Heart right ventricle (tissue), 16 donors: ENCODE data around the gene GPC5. TPM values are rescaled to one million over a fixed set of nuclear protein-coding genes. Genes with fewer than 3 reads are reported as not detected.

Source experiments
- ATAC-seq, 8 donors: fragments of 200-7000 bp; cut with Tn5 transposase; one replicate each; pipeline ENCODE4 v1.9.1; 2020; ENCODE audit warnings: mild to moderate bottlenecking in 8 of 8, moderate library complexity in 8 of 8, moderate number of reproducible peaks in 1 of 8
- DNase-seq, 2 donors: peaks; one replicate each; pipeline ENCODE4 v3.0.0-alpha.2; 2020
- H3K27ac ChIP-seq, 10 donors: fragments of 200-600 bp; sonication (generic) in 2 of 10; one replicate each; pipeline versions ENCODE4 v1.5.0 to v1.8.0; 2020 to 2022; ENCODE audit warnings: mild to moderate bottlenecking in 3 of 10
- H3K27me3 ChIP-seq, 7 donors: fragments of 200-600 bp; one replicate each; pipeline ENCODE4 v1.8.0; 2021 to 2022; ENCODE audit warnings: mild to moderate bottlenecking in 2 of 7
- H3K36me3 ChIP-seq, 9 donors: fragments of 200-600 bp; sonication (generic) in 1 of 9; one replicate each; pipeline versions ENCODE4 v1.5.0 to v1.8.0; 2020 to 2022; ENCODE audit warnings: mild to moderate bottlenecking in 2 of 9
- H3K4me1 ChIP-seq, 9 donors: fragments of 200-600 bp; sonication (generic) in 1 of 9; one replicate each; pipeline versions ENCODE4 v1.5.0 to v1.8.0; 2020 to 2022; ENCODE audit warnings: mild to moderate bottlenecking in 4 of 9
- H3K4me3 ChIP-seq, 10 donors: fragments of 200-600 bp; sonication (generic) in 2 of 10; one replicate each; pipeline versions ENCODE4 v1.5.0 to v1.8.0; 2020 to 2022; ENCODE audit warnings: mild to moderate bottlenecking in 7 of 10, moderate library complexity in 2 of 10
- H3K9me3 ChIP-seq, 11 donors: fragments of 200-600 bp in 10 of 11; sonication (generic) in 2 of 11; one replicate each; pipeline versions ENCODE4 v1.5.0 to v1.8.0; 2013 to 2022; ENCODE audit warnings: mild to moderate bottlenecking in 2 of 11, control low read depth in 1 of 11, moderate library complexity in 1 of 11
- CTCF ChIP-seq, 9 donors: fragments of 200-600 bp; sonication (generic) in 2 of 9; IDR thresholded peaks; one replicate each; pipeline versions ENCODE4 v1.5.0 to v1.8.0; 2021 to 2022; ENCODE audit warnings: antibody characterized with exemption in 9 of 9, mild to moderate bottlenecking in 5 of 9, moderate library complexity in 1 of 9
- WGBS, 2 donors: extraction: QIAGEN DNeasy Blood & Tissue Kit; methylation state at CpG; one replicate each; pipeline ENCODE4 v1.1.7; 2013; ENCODE audit warnings: inconsistent platforms in 1 of 2; 5-methylcytosine and 5-hydroxymethylcytosine counted together
- intact Hi-C, 10 donors: fragments of 100-400 bp; cut with DNase I; formaldehyde crosslinking; loops; one replicate each; pipeline versions ENCODE4 v1.11.1 to v1.14.2; 2022
- polyA plus RNA-seq, 2 donors: library from polyadenylated mRNA; stranded (reverse); fragments of 200-250 nt; gene quantifications; one replicate each; pipeline ENCODE4 v1.2.3, GENCODE V29; 2013
- total RNA-seq, 10 donors: library from RNA; stranded (reverse); fragmentation: NEBNext Ultra II Directional in 3 of 10; extraction: Animal tissue kit (Norgen Biotek cat#: 25700) in 3 of 10; gene quantifications; one replicate each; pipeline versions ENCODE4 v1.2.1 to v1.2.4, GENCODE V29; 2021 to 2023
- donor health status: Arrhythmogenic right ventricular cardiomyopathy.
- donor health status: ischemic (EF 13 %, LVEDD 7.1; RV severe dilation, severe dysfunction).
- donor health status: healthy with polysubstance abuse.
- donor health status: DM: no; HTN: yes; CAD: no.
- donor health status: DM: no; HTN: no; CAD: no.
- donor health status: ischemic (EF 25% LVEDD 6.9; RV normal size, moderate dysfunction).
- donor health status: ischemic (EF 25% LVEDD 5.7; RV mildly dilated, moderate dysfunction).
- donor health status: healthy.
- donor health status: DM: yes; HTN: yes; CAD: no.
- donor health status: Ischemic cardiomyopathy.
- donor health status: ischemic (EF 35%, LVEDD 5.7; RV mildly dilated, moderate dysfunction).
- donor health status: nonischemic (EF 11% LVEDD 7.7; RV severe dilation, severe dysfunction).
- donor health status: DM: yes; HTN: yes; CAD: no.
- donor health status: PGD.
- donor health status: ischemic (EF 29% LVEDD 5.4; RV normal size, mild dysfunction).
- donor health status: nonischemic (EF 23%, LVEDD 6.1; RV moderate dilation, normal function).

The GPC5 gene
- total and polyA plus RNA-seq, 12 donors, result 0.01 to 3.5 (median 0.70) TPM; not detected in 1

- WGBS, 2 donors, result 83 to 87% methylated on average over 6 of the region's 6 CpGs
- H3K9me3 ChIP-seq, result no peaks in the 10 kb centered on the region
- H3K4me3 ChIP-seq, result no peak overlapping the region
- ATAC-seq, result no peak
- H3K4me1 ChIP-seq, result no peaks in the 10 kb centered on the region
- H3K27ac ChIP-seq, result no peak overlapping the region
- H3K27me3 ChIP-seq, result no peaks in the 10 kb centered on the region
- TF ChIP-seq CTCF (IDR thresholded peaks at IDR 0.05), result no peak
- intact Hi-C loops, result no loop called here
- no peak for DNase-seq
- H3K36me3 ChIP-seq, result no peaks in the 10 kb centered on the region
These were observed 1466.3 kb downstream of the GPC5 start for GRCh38 chr13:92864584-92865284.

- H3K9me3 ChIP-seq, result peaks cover 0 to 6% (median 0%) of the 10 kb centered on the region in 11 donors
- H3K4me1 ChIP-seq, result no peaks in the 10 kb centered on the region
- no peaks in the 10 kb centered on the region for H3K36me3 ChIP-seq
- no peaks in the 10 kb centered on the region for H3K27me3 ChIP-seq
- no peak for TF ChIP-seq CTCF (IDR thresholded peaks at IDR 0.05)
- DNase-seq, result no peak
- H3K4me3 ChIP-seq, result no peak overlapping the region
- ATAC-seq, result no peak
- WGBS, 2 donors, result 69 to 77% methylated on average over 3 of the region's 3 CpGs
- H3K27ac ChIP-seq, result no peak overlapping the region
- intact Hi-C loops, result no loop called here
These were observed 1474.6 kb downstream of the GPC5 start for GRCh38 chr13:92873029-92873428.

- DNase-seq (no peak), ATAC-seq (no peak)
- intact Hi-C loops, result no loop called here
- Histone ChIP-seq H3K9me3 (peaks cover 0 to 3% (median 0%) of the 10 kb centered on the region in 11 donors), H3K27ac (no peak overlapping the region), H3K27me3 (no peaks in the 10 kb centered on the region), H3K4me3 (no peak overlapping the region), H3K36me3 (no peaks in the 10 kb centered on the region), H3K4me1 (no peaks in the 10 kb centered on the region)
- WGBS, 2 donors, result 54 to 61% methylated on average over 1 of the region's 1 CpG
- TF ChIP-seq CTCF (IDR thresholded peaks at IDR 0.05), result no peak
These were observed 1488.2 kb downstream of the GPC5 start for GRCh38 chr13:92886535-92887077.

- H3K27ac ChIP-seq, result no peak overlapping the region
- H3K27me3 ChIP-seq, result no peaks in the 10 kb centered on the region
- H3K36me3 ChIP-seq, result no peaks in the 10 kb centered on the region
- WGBS, 2 donors, result 72 to 75% methylated on average over 3 of the region's 3 CpGs
- peaks cover 0 to 28% (median 12%) of the 10 kb centered on the region in 11 donors for H3K9me3 ChIP-seq
- DNase-seq (no peak), ATAC-seq (no peak)
- H3K4me1 ChIP-seq, result no peaks in the 10 kb centered on the region
- no peak overlapping the region for H3K4me3 ChIP-seq
- no peak for TF ChIP-seq CTCF (IDR thresholded peaks at IDR 0.05)
- intact Hi-C loops, result no loop called here
These were observed 1496.0 kb downstream of the GPC5 start for GRCh38 chr13:92894447-92894846.
